ENCODE data around the gene P2RX4. TPM values are rescaled to one million over a fixed set of nuclear protein-coding genes. Genes with fewer than 3 reads are reported as not detected.
A peak's percentile ranks its signal among the peaks of the same experiment; 100 is the strongest.
"Not testable (repeated sequence)": the region's sequence is repeated elsewhere in the genome, so short reads cannot be mapped to it uniquely, and the experiment has no call there.

The P2RX4 gene
- total and polyA plus RNA-seq, 2 donors (not counting 1 experiment from before 2014, with no cell fraction given): 30.4 to 31.9 TPM

DNA sequence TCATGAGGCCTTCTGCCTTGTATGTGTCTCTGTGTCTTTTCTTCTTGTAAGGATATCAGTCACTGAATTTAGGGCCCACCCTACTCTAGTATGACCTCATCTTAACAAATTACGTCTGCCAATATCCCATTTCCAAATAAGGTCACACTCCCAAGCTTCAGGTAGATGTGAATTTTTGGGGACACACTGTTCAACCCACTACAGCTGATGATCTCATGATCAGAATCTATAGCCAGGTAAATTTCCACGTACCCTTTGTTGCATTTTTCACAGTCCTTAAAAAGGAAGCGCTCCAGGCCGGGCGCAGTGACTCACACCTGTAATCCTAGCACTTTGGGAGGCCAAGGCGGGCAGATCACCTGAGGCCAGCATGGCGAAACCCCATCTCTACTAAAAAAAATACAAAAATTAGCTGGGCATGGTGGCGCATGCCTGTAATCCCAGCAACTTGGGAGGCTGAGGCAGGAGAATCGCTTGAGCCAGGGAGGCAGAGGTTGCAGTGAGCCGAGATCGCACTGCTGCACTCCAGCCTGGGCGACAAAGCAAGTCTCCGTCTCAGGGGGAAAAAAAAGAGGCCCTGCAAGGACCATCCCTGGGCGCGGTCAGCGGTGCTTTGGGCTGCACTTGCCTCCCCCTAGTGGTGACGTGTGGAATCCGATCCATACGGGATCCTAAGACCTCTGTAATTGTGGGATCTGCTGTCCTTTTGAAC is 20.1 kb downstream of the P2RX4 start:
- not testable (repeated sequence) for H3K27me3 Mint-ChIP-seq; H3K4me3 Mint-ChIP-seq; H3K9me3 Mint-ChIP-seq (ENCODE audit: insufficient read depth); H3K79me2 ChIP-seq (ENCODE audit: control insufficient read depth, insufficient read depth, low read length); H3K4me3 ChIP-seq (ENCODE audit: control extremely low read depth in 1 of 5, extremely low read depth in 1 of 5, insufficient read depth in 1 of 5, low read depth in 2 of 5, low read length in 4 of 5); H3K27ac ChIP-seq (ENCODE audit: low read length in 2 of 2); H3K9me3 ChIP-seq (ENCODE audit: control extremely low read depth in 1 of 3, control insufficient read depth in 2 of 3, insufficient read depth in 1 of 3, low read length in 2 of 3); H2AFZ ChIP-seq (ENCODE audit: insufficient read depth, low read depth, low read length, poor library complexity, severe bottlenecking); H3K27me3 ChIP-seq (replicated peaks in 1 of 4; ENCODE audit: control extremely low read depth in 1 of 4, control insufficient read depth in 3 of 4, insufficient read depth in 4 of 4, low read length in 3 of 4); H3K9ac ChIP-seq (ENCODE audit: low read length); H4K20me1 ChIP-seq (ENCODE audit: control insufficient read depth, insufficient read depth, low read length, poor library complexity, severe bottlenecking); H3K27ac Mint-ChIP-seq; H3K4me2 ChIP-seq (replicated peaks; ENCODE audit: low read depth, low read length, poor library complexity, severe bottlenecking)
- peaks cover 0 to 13% of the 10 kb centered on the region in 2 donors for H3K4me1 ChIP-seq (ENCODE audit: control insufficient read depth in 2 of 2, insufficient read depth in 2 of 2, low read length in 2 of 2)
- DNase-seq: peak; percentile 65
- 48% methylated on average over 16 of the region's 19 CpGs for WGBS (ENCODE audit: insufficient coverage)
- peak; percentile 71 for ATAC-seq (ENCODE audit: low read depth)
- H3K4me1 Mint-ChIP-seq: peaks cover 12% of the 10 kb centered on the region
- TF ChIP-seq, protein P1, sequence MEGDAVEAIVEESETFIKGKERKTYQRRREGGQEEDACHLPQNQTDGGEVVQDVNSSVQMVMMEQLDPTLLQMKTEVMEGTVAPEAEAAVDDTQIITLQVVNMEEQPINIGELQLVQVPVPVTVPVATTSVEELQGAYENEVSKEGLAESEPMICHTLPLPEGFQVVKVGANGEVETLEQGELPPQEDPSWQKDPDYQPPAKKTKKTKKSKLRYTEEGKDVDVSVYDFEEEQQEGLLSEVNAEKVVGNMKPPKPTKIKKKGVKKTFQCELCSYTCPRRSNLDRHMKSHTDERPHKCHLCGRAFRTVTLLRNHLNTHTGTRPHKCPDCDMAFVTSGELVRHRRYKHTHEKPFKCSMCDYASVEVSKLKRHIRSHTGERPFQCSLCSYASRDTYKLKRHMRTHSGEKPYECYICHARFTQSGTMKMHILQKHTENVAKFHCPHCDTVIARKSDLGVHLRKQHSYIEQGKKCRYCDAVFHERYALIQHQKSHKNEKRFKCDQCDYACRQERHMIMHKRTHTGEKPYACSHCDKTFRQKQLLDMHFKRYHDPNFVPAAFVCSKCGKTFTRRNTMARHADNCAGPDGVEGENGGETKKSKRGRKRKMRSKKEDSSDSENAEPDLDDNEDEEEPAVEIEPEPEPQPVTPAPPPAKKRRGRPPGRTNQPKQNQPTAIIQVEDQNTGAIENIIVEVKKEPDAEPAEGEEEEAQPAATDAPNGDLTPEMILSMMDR (IDR thresholded peaks at IDR 0.05): peak; percentile 86
- peaks cover 0 to 24% of the 10 kb centered on the region in 2 experiments for H3K36me3 ChIP-seq (replicated peaks in 1 of 2; ENCODE audit: control extremely low read depth in 1 of 2, control insufficient read depth in 1 of 2, extremely low read depth in 1 of 2, insufficient read depth in 2 of 2, low read length in 1 of 2)
- ChIA-PET CTCF (interaction anchor here (0.7 to 2.8 kb wide), 11 partner anchors 10 to 259 kb away, joined by 3 to 22 read pairs (median 3); no protein-coding TSS in a partner anchor), POLR2A (interaction anchor here (0.6 kb wide), 1 partner anchor 37 kb away, joined by 3 read pairs; no protein-coding TSS in a partner anchor)
- intact Hi-C loops (cut with micrococcal nuclease): loop anchor here (1.0 to 5.0 kb wide), 2 partner anchors 10 to 648 kb away; partner anchors contain the start of gene POP5

DNA sequence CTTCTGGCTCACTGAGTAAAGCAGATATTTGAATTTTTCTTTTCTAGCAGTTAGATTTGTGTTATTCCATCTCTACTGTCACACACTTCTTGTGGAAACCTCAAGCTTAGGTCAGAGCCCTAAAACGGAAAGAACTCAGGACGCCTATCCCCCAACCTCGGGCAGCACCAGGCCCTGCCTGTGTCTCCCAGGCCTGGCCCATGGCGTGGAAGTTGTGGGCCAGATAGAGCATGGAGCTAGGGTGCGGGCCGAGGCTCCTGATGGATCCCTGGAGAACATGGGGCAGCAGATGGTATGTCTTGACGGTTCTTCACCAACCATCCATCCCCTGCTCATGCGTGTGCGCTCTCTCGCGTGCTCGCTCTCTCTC is 20.6 kb downstream of the P2RX4 start:
- CTCF ChIA-PET: interaction anchor here (0.9 to 2.8 kb wide), 10 partner anchors 9 to 170 kb away, joined by 3 to 22 read pairs (median 4); no protein-coding TSS in a partner anchor
- no peak overlapping the region for H3K9ac ChIP-seq (ENCODE audit: low read length)
- H3K36me3 ChIP-seq (replicated peaks in 1 of 2; ENCODE audit: control extremely low read depth in 1 of 2, control insufficient read depth in 1 of 2, extremely low read depth in 1 of 2, insufficient read depth in 2 of 2, low read length in 1 of 2): peaks cover 0 to 24% of the 10 kb centered on the region in 2 experiments
- no peaks in the 10 kb centered on the region for H3K9me3 ChIP-seq (ENCODE audit: control extremely low read depth in 1 of 3, control insufficient read depth in 2 of 3, insufficient read depth in 1 of 3, low read length in 2 of 3)
- POLR2A ChIA-PET: no interaction called here
- no peaks in the 10 kb centered on the region for H3K27me3 ChIP-seq (replicated peaks in 1 of 4; ENCODE audit: control extremely low read depth in 1 of 4, control insufficient read depth in 3 of 4, insufficient read depth in 4 of 4, low read length in 3 of 4)
- Mint-ChIP-seq H3K4me3 (no peak overlapping the region), H3K27ac (no peak overlapping the region), H3K4me1 (peaks cover 12% of the 10 kb centered on the region), H3K9me3 (ENCODE audit: insufficient read depth) (no peaks in the 10 kb centered on the region), H3K27me3 (no peaks in the 10 kb centered on the region)
- no peak overlapping the region for H3K27ac ChIP-seq (ENCODE audit: low read length in 2 of 2)
- no peak overlapping the region for H3K4me3 ChIP-seq (ENCODE audit: control extremely low read depth in 1 of 5, extremely low read depth in 1 of 5, insufficient read depth in 1 of 5, low read depth in 2 of 5, low read length in 4 of 5)
- no peak overlapping the region for H3K4me2 ChIP-seq (replicated peaks; ENCODE audit: low read depth, low read length, poor library complexity, severe bottlenecking)
- DNase-seq (no peak), ATAC-seq (ENCODE audit: low read depth) (no peak)
- no peaks in the 10 kb centered on the region for H4K20me1 ChIP-seq (ENCODE audit: control insufficient read depth, insufficient read depth, low read length, poor library complexity, severe bottlenecking)
- no peaks in the 10 kb centered on the region for H3K79me2 ChIP-seq (ENCODE audit: control insufficient read depth, insufficient read depth, low read length)
- no peak overlapping the region for H2AFZ ChIP-seq (ENCODE audit: insufficient read depth, low read depth, low read length, poor library complexity, severe bottlenecking)
- intact Hi-C loops (cut with micrococcal nuclease): loop anchor here (1.0 to 5.0 kb wide), 2 partner anchors 10 to 648 kb away; partner anchors contain the start of gene POP5
- WGBS (ENCODE audit: insufficient coverage): 91% methylated on average over 4 of the region's 12 CpGs
- H3K4me1 ChIP-seq (ENCODE audit: control insufficient read depth in 2 of 2, insufficient read depth in 2 of 2, low read length in 2 of 2): peaks cover 0 to 13% of the 10 kb centered on the region in 2 donors
- TF ChIP-seq EZH2 (IDR thresholded peaks at IDR 0.05; ENCODE audit: borderline replicate concordance, insufficient read depth, low read depth, low read length, poor library complexity, severe bottlenecking): no peak
- TF ChIP-seq, protein P1 (IDR thresholded peaks at IDR 0.05): peak; percentile 49

All from B cell (primary cell).